Myocyte (in vitro differentiated cells): ENCODE results near the gene LRPAP1. TPM values are rescaled to one million over a fixed set of nuclear protein-coding genes. Genes with fewer than 3 reads are reported as not detected.
"Not testable (repeated sequence)": the region's sequence is repeated elsewhere in the genome, so short reads cannot be mapped to it uniquely, and the experiment has no call there.

Experiments used
- DNase-seq: peaks from one replicate; pipeline ENCODE4 v3.0.0-alpha.2; 2012; ENCODE audit warnings: low read depth
- total RNA-seq: library from RNA; depleted of rRNA; stranded (reverse); fragments of >200 nt; gene quantifications from 2 replicates; pipeline ENCODE4 v1.2.3, GENCODE V29; 2014

Gene LRPAP1
- total RNA-seq, 1 donor from 2014 or later = 194 TPM

GRCh38 chr4:3562127-3562526, 29.9 kb upstream of the LRPAP1 start:
- not testable (repeated sequence) for DNase-seq

DNA sequence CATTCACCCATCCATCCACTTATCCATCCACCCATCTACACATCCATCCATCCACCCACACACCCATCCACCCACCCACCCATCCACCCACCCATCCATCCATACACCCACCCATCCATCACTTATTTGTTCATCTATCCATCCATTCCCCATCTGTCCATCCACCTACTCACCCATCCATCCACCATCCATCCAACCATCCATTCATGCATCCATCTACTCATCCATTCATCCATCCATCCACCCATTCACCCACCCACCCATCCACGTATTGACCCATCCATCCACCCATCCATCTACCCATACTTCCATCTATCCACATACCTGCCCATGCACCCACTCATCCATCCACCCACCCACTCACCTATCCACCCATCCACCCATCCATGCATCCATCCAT, 28.2 kb upstream of the LRPAP1 start:
- not testable (repeated sequence) for DNase-seq

DNA sequence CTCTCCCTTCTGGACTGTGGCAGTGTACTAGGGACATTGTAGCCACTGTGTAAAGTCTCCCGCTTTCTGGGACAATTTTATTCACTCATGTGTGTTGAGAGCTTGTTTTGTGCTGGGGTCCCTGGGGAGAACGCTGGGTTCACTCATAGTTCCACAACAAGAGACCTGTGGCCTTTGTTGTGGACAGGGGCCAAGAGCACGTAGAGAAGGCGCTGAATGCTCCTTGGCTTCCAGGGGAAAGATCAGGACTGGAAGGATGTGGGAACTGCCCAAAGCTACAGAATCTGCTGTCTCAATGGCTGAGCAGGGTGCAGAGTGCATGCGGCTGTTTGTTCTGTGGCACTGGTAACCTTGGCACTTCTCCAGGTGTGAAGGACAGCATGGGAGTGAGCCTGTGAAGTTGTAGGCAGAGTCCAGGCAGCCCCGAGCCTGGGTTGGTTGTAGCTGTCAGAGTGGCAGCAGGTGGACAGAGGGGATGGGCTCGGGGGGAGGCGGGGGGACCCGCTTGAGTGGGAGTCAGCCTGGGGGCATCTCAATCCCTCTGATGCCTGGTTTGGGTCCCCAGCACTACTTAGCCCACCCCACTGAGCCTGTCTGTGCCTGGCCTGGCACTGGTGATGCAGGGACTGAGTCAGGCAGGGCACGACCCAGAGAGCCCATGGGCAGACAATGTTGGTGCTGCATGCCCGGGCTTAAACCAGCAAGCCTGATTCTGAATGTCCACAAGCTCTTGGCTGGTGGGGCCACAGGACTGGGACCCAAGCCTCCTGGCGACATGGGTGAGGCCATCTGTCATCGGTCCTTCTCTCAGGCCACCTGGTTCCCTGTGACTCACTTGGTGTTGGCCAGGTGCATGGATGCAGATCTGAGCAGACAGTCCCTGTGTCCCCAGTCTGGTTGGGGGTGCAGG, 27.4 kb upstream of the LRPAP1 start:
- not testable (repeated sequence) for DNase-seq

DNA sequence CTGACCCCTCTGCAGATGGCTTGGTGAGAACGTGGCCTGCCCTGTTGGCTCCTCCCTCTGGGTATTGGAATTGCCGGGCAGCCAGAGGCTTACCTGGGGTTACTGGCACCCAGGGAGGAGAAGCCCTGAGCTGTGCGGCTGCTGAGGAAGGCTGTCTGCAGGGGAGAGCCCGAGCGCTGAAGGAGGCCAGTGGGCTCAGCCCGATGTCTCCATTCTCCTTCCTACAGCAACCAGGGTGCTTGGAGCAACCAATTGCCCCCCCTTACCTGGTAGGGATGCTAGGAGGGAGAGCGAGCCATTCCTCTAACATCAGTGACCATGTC, 26.3 kb upstream of the LRPAP1 start:
- not testable (repeated sequence) for DNase-seq

GRCh38 chr4:3557676-3558513, 25.7 kb upstream of the LRPAP1 start:
- not testable (repeated sequence) for DNase-seq

- not testable (repeated sequence) for DNase-seq
Observed at GRCh38 chr4:3557088-3557492, 24.9 kb upstream of the LRPAP1 start.

DNA sequence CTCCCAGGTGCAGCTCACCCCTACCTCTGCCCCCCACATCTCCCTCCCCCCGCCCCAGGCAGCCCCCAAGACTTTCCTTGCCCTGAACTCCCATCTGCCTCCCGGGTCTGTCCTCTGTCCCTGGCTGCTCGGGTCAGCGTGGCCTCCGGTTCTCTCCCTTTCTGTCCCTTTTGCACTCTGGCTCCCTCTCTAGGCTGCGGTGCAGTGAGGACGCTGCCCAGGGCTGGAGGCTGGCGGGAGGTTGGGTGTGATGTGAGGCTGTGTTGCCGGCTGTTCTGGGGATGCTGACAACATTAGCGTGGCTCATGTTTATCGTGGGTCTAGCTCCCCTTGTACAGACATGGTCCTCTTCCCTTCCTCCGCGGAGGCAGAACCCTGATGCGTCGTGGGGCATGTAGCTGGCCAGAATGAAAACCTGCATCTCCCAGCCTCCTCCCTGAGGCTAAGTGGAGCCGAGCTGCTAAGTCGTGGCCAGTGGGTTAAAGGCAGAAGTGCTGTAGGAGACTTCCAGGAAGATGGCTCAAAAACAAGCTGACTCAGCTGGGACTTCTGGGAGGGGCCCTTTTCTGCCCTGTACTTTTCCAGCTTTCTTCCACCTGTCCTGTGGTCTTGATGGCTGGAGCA, 24.1 kb upstream of the LRPAP1 start:
- DNase-seq = not testable (repeated sequence)

DNA sequence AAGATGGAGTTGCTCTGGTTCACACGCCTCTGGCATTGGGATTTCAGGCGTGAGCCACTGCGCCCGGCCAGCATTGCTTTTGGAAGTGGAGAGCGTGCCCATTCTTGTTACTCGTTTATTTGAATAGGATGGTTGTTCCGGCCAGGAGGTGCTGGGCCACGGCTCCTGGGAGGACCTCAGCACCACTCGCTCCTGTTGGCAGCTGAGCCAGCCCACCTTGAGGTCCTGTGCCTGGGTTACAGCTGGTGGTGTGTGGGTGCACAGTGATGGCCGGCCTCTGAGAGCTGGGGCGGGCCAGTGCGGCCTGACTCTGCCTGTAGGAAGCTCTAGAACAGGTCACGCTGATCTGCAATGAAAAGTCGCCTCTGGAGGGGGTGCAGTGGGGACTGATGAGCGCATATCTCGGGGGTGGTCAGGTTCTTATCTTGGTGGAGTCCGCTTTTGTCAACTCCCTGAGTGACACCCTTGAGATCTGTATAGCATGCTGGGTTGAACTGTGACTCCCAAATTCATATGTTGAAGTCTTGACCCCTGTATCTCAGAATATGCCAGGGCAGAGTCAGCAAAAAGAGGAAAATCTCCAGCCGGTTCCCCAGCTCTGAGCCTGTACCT, 23.3 kb upstream of the LRPAP1 start:
- DNase-seq = not testable (repeated sequence)

DNA sequence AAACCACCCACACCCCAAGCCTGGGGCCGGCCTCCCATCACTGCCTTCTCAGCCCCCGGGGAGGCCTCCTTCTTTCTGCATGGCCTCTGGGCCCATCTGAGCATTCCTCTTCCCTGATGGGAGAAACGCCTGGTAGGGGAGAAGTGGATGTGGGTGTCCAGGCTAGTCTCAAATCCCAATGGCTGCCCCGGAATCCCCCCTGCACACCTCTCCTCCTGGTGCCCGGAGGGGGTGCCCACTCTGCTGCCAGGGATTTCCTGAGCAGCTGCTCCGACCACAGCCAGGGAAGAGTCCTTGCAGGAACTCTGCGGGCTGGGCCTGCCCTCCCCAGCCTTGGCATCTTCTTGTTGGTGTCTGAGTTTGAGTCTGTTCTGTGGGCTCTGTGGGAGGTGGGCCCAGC, 19.1 kb upstream of the LRPAP1 start:
- not testable (repeated sequence) for DNase-seq

DNA sequence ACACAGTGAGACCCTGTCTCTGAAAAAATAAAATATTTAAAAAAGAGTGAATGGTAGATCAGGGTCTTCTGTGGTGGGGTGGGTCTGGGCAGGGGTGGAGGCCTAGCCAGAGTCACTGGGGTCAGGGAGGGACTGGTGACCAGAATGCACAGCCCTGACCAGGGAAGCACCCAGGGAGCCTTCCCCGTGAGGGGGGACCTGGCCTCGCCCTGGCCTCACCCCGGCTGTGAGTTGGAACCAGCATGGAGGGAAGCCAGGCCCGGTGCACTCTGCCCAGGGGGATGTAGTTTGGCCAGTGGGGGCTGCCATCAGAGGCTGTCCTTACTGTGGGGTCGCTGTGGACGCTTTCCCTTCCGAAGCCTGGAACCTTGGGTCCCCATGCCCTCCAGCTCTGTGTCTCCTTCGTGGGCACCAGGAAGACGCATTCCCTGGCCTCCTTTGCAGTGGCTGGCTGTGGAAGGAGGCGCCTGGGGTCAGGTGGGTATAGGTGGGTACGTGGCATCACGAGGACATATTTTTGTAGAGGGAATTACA, 18.6 kb upstream of the LRPAP1 start:
- not testable (repeated sequence) for DNase-seq

DNA sequence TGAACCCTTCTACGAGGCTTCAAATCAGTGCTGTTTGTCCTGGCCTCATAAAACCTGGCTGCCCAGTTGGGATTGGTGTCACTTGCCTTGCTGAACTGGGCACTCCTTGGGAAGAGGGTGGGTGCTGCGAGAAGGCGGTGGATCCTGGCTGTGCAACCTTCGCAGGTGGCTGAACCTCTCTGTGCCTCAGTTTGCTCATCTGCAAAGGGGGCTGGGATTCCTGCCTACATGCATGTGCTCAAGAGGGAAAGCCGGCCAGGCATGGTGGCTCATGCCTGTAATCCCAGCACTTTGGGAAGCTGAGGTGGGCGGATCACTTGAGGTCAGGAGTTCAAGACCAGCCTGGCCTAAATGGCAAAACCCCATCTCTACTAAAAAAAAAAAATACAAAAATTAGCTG, 17.8 kb upstream of the LRPAP1 start:
- not testable (repeated sequence) for DNase-seq

GRCh38 chr4:3549694-3550001, 17.4 kb upstream of the LRPAP1 start:
- not testable (repeated sequence) for DNase-seq

DNA sequence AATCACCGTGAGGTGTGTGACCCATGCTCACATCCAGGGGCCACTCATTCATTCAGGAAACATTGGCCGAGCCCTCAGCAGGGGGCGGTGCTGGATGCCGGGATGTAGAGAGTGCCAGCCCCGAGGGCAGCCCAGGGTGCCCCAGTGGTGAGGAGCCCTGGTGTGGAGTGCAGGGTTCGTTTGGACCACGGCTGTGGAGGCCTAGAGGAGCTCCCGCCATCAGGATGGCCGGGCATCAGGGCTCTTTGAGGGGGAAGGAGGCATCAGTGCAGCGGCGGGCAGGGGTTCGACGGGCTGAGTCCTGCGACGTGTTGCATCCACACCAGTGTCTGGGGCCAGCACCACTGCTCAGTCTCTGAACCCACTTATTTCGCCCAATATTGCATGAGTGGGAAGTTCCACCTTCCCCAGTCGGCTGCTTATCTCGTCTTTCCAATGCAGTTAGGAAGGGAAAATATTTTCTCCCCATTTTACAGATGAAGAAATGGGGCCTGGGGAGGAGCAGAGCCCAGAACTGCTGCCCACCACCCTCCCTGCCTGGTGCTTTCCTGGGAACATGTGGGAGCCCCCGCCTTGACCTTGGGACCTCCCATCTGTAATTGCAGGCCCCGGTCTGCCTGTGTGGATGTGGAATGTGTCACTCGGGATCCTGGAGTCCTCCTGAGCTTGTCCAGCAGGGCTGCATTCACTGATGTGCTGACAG, 16.9 kb upstream of the LRPAP1 start:
- DNase-seq = not testable (repeated sequence)

- DNase-seq = not testable (repeated sequence)
Observed at GRCh38 chr4:3546721-3547120, 14.5 kb upstream of the LRPAP1 start.

DNA sequence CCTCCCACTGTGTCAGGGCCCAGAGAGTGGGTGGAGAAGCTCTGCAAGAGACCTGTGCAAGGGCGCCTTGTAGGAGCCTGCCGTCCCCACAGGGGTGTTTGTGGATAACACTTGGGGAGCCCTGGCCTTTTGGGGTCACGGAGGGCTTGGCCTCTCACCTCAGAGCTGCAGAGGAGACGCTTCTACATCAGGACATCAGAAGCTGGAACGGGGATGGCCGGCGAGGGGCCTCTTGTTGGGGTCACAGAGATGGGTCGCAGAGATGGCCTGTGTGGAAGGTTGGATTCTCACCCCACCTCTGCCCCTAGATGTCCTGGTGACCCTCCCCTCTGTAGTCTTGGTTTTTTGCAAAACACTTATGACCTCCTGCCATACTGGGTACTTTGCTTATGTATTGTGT, 13.1 kb upstream of the LRPAP1 start:
- not testable (repeated sequence) for DNase-seq

- DNase-seq = not testable (repeated sequence)
Observed at GRCh38 chr4:3544259-3545025, 12.2 kb upstream of the LRPAP1 start.

- not testable (repeated sequence) for DNase-seq
Observed at GRCh38 chr4:3543415-3543814, 11.2 kb upstream of the LRPAP1 start.

DNA sequence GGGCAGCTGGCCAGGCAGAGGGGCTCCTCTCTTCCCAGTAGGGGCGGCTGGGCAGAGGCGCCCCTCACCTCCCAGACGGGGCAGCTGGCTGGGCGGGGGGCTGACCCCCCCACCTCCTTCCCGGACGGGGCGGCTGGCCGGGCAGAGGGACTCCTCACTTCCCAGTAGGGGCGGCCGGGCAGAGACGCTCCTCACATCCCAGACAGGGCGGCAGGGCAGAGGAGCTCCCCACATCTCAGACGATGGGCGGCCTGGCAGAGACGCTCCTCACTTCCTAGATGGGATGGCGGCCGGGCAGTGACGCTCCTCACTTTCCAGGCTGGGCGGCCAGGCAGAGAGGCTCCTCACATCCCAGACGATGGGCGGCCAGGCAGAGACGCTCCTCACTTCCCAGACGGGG, 6.7 kb upstream of the LRPAP1 start:
- DNase-seq = not testable (repeated sequence)

DNA sequence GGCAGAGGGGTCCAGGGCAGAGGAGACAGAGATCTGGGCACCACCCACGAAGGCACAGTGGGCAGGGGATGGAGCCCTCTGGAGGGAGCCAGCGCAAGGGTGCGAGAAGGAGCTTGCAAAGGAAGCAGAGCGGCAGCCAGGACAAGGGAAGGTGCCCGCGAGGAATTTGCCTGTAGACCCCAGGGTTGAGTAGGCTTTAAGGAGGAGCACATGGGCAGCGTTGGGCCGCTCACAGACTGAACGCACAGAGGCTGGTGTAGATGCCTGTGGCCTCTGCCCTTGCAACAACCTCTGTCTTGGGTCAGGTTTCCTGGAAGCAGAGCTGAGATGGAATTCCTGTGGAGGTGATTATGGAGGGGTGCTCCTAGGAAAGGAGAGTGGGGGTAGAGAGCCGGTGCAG, 3.6 kb upstream of the LRPAP1 start:
- not testable (repeated sequence) for DNase-seq

DNA sequence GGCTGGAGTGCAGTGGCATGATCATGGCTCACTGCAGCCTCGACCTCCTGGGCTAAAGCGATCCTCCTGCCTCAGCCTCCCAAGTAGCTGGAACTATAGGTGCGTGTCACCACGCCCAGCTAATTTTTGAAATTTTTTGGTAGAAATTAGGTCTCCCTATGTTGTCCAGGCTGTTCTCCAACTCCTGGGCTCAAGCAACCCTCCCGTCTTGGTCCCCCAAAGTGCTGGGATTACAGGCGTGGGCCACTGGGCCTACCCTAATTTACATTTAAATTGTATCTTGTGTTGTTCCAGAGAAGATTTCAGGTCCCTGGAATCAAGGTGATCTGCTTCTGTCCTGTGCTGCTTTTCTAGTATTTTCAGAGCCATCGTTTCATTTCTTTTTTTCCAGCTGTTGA, 1.2 kb upstream of the LRPAP1 start:
- DNase-seq = no peak
